ENCODE measurements around the gene CDK11A.

Gene CDK11A

GRCh38 chr1:1724035-1724864 lies at the start of gene CDK11A:
Gene CDK11A, minus strand, starts transcription at chr1:1724357. Its CDS starts 1,539 bp downstream, at chr1:1722818.
- peak; percentile 99 for DNase-seq

- DNase-seq = no peak
These were observed 49.7 kb upstream of the CDK11A start for GRCh38 chr1:1773874-1774273.

DNA sequence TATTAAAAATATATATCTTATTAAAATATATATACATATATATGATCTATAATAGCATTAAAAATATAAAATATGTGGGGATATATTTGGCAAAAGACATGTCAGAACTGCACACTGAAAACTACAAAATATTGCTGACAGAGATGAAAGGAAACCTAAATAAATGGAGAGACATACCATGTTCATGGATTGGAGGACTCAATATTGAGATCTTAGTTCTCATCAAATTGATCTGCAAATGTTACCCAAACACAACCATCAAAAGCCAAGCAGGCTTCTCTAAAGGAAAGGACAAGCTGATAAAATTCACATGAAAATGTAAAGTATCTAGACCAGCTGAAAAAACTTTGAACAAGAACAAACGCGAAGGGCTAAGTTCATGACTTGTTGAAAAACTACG lies 46.9 kb upstream of the CDK11A start:
- no peak for DNase-seq

DNA sequence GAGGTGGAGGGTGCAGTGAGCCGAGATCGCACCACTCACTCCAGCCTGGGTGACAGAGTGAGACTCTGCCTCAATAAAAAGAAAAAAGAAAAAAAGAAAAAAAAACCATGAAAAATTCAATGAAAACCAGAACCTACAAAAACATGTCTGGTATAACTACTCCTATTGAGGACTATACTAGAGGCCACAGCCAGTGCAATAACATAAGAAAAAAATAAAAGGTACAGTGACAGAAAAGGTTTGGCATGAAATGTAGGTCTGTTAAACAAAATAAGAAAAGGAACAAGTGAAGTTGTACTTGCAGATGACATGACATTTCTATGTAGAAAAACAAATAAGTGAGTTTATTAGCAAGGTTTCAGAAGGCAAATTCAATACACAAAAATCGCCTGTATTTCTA lies 45.9 kb upstream of the CDK11A start:
- no peak for DNase-seq

DNA sequence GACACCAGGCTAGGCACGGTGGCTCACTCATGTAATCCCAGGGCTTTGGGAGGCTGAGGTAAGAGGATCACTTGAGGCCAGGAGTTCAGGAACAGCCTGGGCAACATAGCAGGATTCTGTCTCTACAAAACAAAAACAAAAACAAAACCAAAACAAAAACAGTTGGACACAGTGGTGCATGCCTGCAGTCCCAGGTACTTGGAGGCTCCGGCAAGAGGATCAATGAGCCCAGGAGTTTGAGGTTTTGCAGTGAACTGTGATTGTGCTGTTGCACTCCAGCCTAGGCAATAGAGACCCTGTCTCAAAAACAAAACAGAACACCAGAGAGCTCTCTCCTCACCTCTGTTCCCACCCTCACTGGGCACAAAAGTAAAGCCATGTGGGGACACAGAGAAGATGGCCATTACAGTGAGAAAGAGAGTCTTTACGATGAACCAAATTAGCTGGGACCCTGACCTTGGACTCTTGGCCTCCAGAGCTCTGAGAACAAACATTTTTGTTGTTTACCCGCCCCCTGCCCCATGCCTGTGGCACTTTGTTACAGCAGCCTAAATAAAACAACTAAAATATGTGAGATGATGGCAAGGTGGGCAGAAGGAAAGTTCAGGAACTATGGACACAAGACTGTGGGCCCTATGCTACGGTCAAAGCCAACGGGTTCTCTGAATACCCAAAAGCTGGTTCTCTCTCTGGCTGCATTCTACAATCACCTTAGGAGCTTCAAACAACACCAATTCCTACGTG lies 44.3 kb upstream of the CDK11A start:
- DNase-seq = no peak

GRCh38 chr1:1764876-1765470 lies 40.8 kb upstream of the CDK11A start:
- no peak for DNase-seq

DNA sequence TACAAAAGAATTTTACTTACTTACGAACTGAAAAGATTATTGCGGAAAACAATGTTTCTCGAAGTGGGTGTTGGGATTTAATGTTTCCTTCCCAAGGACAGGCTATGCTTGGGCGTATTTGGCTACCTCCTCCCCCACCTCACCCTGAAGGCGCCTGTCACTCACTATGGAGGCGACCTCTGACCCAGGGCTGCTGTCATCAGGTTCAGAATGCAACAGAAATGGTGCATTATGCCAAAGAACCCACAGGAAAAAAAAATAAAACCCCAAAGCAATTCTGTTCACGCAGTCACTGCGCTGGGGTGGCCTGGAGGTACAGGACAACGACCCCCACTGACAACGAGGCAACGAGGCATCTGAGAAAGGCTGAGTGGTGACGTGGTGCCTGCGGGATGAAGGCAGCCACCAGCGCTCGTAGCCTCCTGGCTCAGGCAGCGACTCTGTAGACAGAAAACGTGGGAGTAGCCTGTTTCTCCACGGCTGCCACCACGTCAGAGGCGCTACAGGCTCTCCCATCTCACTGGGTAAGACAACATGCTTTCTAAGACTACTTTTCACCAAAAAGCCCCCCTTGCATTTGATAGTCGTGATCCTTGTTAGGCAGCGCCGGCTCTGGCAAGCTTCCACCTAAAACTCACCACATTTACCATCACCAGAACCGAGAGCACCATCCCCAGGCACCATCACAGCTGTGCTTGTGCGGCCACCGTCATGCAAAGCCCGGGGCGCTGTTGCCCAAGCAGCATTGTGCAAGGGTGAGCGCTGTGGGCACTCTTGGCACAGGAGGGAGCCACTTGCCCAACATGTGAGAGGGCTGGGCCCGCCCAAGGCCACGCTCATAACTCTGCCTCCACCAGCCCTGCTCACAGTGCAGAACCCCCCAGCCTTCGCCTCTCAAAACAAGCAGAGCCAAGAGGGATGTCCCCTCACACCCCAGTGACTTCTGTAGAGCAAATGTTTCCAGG lies 39.8 kb upstream of the CDK11A start:
- DNase-seq = peak; percentile 28

DNA sequence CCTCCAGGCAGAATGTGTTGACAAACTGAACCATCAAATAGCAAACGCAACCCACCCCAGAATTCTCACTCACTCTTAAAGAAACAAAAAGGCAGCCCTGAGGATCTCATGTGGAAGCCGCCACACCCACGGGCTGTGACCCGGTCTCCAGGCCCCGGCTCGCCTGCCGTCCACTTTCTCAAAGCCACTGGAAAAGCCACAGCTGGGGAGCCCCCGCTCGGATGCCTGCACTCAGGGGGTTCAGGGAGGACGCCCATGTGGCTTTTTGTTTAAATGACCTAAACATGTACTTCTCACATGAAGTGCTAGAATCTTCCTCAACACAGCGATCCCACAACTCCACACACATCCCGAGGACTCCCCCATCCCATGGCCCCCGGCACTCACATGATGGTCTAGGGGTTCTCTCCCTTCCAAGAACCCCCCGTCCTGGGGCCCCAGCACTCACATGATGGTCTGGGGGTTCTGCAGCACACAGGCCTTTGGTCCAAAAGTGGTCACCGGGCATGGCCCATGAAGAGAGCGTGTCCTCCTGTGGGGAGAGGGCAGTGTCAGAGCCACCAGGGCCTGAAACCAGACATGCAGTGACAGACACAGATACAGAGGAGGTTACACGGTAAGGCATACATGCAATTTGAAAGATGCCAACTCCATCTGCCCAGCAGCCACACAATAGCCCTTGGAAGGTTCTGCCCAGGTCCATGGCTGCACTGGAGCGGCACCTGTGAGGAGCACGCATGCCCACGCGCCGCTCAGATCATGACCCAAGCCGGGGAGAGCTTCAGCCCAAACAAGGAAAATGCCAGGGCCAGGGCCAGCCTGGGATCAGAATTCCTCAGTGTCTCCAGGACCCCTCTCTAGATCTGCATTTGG lies 37.6 kb upstream of the CDK11A start:
- DNase-seq = no peak

DNA sequence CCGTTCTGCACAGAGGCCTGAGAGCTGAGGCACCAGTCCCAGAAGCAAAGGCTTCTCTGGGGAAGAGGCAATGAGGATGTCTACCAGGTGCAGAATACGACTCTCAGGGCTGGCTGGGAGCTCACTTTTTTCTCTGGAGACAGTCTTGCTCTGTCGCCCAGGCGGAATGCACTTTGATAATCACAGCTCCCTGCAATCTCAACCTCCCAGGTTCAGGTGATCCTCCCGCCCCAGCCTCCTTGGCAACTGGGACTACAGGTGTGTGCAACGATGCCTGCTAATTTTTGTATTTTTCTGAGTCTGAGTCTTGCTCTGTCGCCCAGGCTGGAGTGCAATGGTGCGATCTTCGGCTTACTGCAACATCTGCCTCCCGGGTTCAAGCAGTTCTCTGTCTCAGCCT lies 36.6 kb upstream of the CDK11A start:
- DNase-seq = no peak

- DNase-seq = no peak
These were observed 36.1 kb upstream of the CDK11A start for GRCh38 chr1:1760345-1760650.

- DNase-seq = no peak
These were observed 35.5 kb upstream of the CDK11A start for GRCh38 chr1:1759456-1760344.

GRCh38 chr1:1758692-1759455 lies 34.7 kb upstream of the CDK11A start:
- DNase-seq = peak; percentile 43

DNA sequence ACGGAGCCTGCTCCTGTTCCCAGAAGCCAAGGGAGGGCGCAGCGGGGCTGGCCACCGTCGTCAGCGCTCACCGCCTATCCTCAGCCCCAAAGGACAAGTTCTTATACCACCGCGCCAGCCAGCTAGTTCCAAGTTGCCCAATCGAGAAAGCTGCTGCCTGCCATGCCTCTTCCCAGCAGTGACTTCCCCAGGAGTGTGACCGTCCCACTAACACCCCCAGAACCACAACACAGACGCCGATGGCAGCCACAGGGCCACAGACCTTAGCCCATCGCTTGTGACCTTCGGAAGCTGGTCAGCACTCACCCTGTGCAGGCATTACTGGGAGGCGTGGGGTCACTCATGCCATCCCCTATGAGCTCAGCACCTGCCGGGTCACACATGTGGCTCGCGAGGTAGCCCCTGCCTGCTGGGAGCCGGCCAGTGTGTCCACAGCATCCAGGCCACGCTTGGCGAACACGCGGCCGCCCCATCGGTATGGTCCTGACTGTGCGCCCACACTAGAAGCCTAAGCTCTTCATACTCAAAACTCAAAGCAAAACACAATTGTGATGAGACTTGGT lies 34.0 kb upstream of the CDK11A start:
- no peak for DNase-seq

- no peak for DNase-seq
These were observed 33.4 kb upstream of the CDK11A start for GRCh38 chr1:1757422-1758058.

GRCh38 chr1:1756661-1757421 lies 32.7 kb upstream of the CDK11A start:
- no peak for DNase-seq

DNA sequence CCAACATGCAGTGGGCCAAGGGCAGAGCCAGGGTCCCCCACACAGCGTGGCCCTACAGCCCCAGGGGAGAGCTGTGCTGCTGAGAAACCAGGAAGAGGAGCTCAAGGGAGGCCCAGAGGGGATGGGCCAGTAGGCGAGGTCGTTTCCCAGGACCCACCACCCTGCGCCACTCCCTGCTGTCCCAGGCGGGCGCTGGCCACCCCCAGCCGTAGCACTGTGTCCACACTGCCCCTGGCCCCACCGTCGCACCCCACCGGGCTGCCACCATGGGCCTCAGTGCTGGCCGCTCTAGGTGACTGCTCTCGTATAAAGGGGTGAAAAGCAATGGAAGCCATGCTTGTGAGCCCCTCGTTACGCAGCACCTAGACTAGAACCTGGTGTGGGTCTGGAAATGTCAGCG lies 31.7 kb upstream of the CDK11A start:
- DNase-seq = no peak

DNA sequence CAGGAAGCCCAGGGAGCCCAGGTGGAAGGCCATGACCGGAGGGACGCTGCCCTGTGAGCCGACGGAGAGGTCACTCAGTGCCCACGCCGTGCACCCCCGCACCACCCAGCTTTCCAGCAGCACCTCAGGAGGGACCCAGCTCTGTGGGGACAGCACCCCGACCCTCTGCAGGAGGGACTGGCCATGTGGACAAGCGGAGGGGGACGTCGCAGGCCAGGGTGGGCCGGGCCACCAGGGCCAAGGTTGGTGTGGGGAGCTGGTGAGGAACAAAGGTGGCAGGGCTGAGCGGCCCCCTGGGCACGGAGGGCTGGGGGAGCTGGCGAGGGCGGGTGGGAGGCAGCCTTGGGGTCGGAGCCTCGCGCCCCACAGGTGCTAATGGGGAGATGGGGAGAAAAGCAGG lies 31.3 kb upstream of the CDK11A start:
- no peak for DNase-seq

All from hematopoietic multipotent progenitor cell treated with erythropoietin and hydrocortisone succinate and interleukin-3 and kit ligand, for 8 days (in vitro differentiated cells).